HL-60 (cell line): ENCODE data around the gene ABI3BP.

ENCODE experiments used
- DNase-seq, 2 experiments: peaks; one replicate each; pipeline ENCODE4 v3.0.0-alpha.2; 2010 to 2020; ENCODE audit warnings: low read depth in 1 of 2, low spot score in 1 of 2
- H3K27ac ChIP-seq: fragments of 250-450 bp; sonication (Bioruptor Pico); replicated peaks from 2 replicates; pipeline ENCODE4 v1.5.1; 2020; ENCODE audit warnings: mild to moderate bottlenecking, moderate library complexity
- H3K27me3 ChIP-seq: fragments of 250-450 bp; sonication (Bioruptor Pico); 2 replicates; pipeline ENCODE4 v1.5.1; 2021; ENCODE audit warnings: mild to moderate bottlenecking, moderate library complexity; ENCODE audit not compliant: insufficient read depth, poor library complexity, severe bottlenecking
- H3K4me3 ChIP-seq: replicated peaks from 2 replicates; pipeline ENCODE4 v1.5.1; 2011; ENCODE audit warnings: mild to moderate bottlenecking, control low read depth, low read length; ENCODE audit not compliant: insufficient read depth
- CTCF ChIP-seq: IDR thresholded peaks from one replicate; pipeline ENCODE4 v1.5.1; 2011; ENCODE audit warnings: low read length, control low read depth, inconsistent platforms; ENCODE audit not compliant: insufficient read depth
- GABPA ChIP-seq: IDR thresholded peaks from 2 replicates; pipeline ENCODE4 v1.6.1; 2012; ENCODE audit warnings: low read depth
- POLR2AphosphoS5 ChIP-seq: IDR thresholded peaks from 2 replicates; pipeline ENCODE4 v1.6.1; 2012; ENCODE audit warnings: low read depth
- REST ChIP-seq: IDR thresholded peaks from 2 replicates; pipeline ENCODE4 v1.6.1; 2012; ENCODE audit warnings: low read depth; ENCODE audit not compliant: insufficient replicate concordance
- SPI1 ChIP-seq: IDR thresholded peaks from 2 replicates; pipeline ENCODE4 v1.6.1; 2012; ENCODE audit warnings: low read depth, mild to moderate bottlenecking, borderline replicate concordance

Gene ABI3BP

GRCh38 chr3:100871306-100871705, 121.9 kb downstream of the ABI3BP start:
- Histone ChIP-seq H3K4me3 (no peak overlapping the region), H3K27me3 (no peaks in the 10 kb centered on the region), H3K27ac (no peak overlapping the region)
- DNase-seq = no peak
- no peak for TF ChIP-seq SPI1
- TF ChIP-seq POLR2AphosphoS5 = no peak
- TF ChIP-seq CTCF = no peak
- no peak for TF ChIP-seq REST
- no peak for TF ChIP-seq GABPA

- DNase-seq = no peak
- H3K27me3 ChIP-seq = no peaks in the 10 kb centered on the region
- no peak overlapping the region for H3K4me3 ChIP-seq
- H3K27ac ChIP-seq = no peak overlapping the region
- TF ChIP-seq POLR2AphosphoS5 = no peak
- no peak for TF ChIP-seq CTCF
- no peak for TF ChIP-seq SPI1
- TF ChIP-seq GABPA = no peak
- TF ChIP-seq REST = no peak
Measured at GRCh38 chr3:100869787-100870186, 123.4 kb downstream of the ABI3BP start.

- DNase-seq = no peak
- H3K4me3 ChIP-seq = no peak overlapping the region
- TF ChIP-seq CTCF (no peak), SPI1 (no peak), POLR2AphosphoS5 (no peak)
- no peak overlapping the region for H3K27ac ChIP-seq
- H3K27me3 ChIP-seq = no peaks in the 10 kb centered on the region
Measured at GRCh38 chr3:100868894-100869293, 124.3 kb downstream of the ABI3BP start.

- DNase-seq = no peak
- no peaks in the 10 kb centered on the region for H3K27me3 ChIP-seq
- TF ChIP-seq SPI1 = no peak
- no peak for TF ChIP-seq GABPA
- no peak for TF ChIP-seq CTCF
- TF ChIP-seq REST = no peak
- TF ChIP-seq POLR2AphosphoS5 = no peak
- H3K27ac ChIP-seq = no peak overlapping the region
- H3K4me3 ChIP-seq = no peak overlapping the region
Measured at GRCh38 chr3:100868096-100868495, 125.1 kb downstream of the ABI3BP start.
